ENCODE data around the gene CYB561D1.

The CYB561D1 gene

DNA sequence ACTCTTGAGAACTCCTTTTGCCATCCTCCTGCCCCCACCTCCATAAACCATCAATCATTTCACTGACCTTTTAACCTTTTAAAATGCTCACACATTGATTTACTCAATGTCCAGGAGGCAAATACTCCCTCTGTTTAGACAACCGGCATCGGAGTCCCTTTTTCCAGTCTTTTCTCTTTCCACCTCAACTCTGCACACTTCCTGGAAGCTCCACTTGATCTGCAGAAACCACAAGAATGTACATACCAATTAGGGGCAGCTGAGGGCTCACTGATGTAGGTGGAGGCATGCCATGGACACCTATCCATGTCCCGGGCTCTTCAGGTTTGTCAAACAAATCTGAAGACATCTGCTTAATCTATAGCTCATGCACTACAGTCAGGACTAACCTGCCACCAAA lies 21.0 kb downstream of the CYB561D1 start:
- Histone ChIP-seq H3K27ac (ENCODE audit: low read length) (no peak overlapping the region), H4K20me1 (ENCODE audit: insufficient read depth, low read length) (no peaks in the 10 kb centered on the region), H2AFZ (ENCODE audit: low read depth, low read length) (no peak overlapping the region), H3K27me3 (ENCODE audit: insufficient read depth, low read length, poor library complexity) (peaks cover 9% of the 10 kb centered on the region), H3K9me3 (ENCODE audit: insufficient read depth, low read length, severe bottlenecking) (no peaks in the 10 kb centered on the region), H3K4me3 (ENCODE audit: low read depth in 1 of 2, low read length in 2 of 2) (no peak overlapping the region), H3K4me2 (ENCODE audit: insufficient read depth, low read length) (no peak overlapping the region), H3K79me2 (ENCODE audit: insufficient read depth, low read length) (no peaks in the 10 kb centered on the region), H3K9ac (ENCODE audit: low read depth, low read length) (no peak overlapping the region), H3K4me1 (ENCODE audit: insufficient read depth, low read length) (peaks cover 3% of the 10 kb centered on the region; the same call in 1 of the 2 replicates), H3K36me3 (ENCODE audit: insufficient read depth, low read length) (no peaks in the 10 kb centered on the region)
- ATAC-seq (ENCODE audit: insufficient read depth, low read depth) (no peak), DNase-seq (no peak)
- no peak for TF ChIP-seq EZH2 (IDR thresholded peaks at IDR 0.05; ENCODE audit: borderline replicate concordance, low read depth, low read length, severe bottlenecking)
- TF ChIP-seq, protein P1, sequence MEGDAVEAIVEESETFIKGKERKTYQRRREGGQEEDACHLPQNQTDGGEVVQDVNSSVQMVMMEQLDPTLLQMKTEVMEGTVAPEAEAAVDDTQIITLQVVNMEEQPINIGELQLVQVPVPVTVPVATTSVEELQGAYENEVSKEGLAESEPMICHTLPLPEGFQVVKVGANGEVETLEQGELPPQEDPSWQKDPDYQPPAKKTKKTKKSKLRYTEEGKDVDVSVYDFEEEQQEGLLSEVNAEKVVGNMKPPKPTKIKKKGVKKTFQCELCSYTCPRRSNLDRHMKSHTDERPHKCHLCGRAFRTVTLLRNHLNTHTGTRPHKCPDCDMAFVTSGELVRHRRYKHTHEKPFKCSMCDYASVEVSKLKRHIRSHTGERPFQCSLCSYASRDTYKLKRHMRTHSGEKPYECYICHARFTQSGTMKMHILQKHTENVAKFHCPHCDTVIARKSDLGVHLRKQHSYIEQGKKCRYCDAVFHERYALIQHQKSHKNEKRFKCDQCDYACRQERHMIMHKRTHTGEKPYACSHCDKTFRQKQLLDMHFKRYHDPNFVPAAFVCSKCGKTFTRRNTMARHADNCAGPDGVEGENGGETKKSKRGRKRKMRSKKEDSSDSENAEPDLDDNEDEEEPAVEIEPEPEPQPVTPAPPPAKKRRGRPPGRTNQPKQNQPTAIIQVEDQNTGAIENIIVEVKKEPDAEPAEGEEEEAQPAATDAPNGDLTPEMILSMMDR (IDR thresholded peaks at IDR 0.05; ENCODE audit: borderline replicate concordance, extremely low read depth, low read length, poor library complexity, severe bottlenecking): no peak

DNA sequence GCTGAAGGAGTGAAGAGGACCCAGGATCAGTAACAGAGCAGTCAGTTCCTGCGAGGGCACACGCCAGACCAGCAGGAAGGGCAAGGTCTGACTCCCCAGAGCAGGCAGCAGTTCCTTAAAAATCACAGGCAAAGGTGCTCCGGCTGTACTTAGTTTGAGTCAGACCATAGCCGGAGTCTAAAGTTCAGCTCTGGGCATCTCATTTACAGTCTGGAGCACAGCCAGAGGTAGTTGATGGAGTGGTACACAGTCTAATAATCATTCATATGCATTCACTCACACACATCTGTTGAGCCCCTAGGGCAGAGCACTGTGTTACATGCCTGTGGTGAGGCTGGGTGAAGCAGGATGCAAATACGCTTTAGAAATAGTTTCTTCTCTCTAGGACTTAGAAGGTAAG lies 23.0 kb downstream of the CYB561D1 start:
- Histone ChIP-seq H2AFZ (ENCODE audit: low read depth, low read length) (no peak overlapping the region), H3K9ac (ENCODE audit: low read depth, low read length) (no peak overlapping the region), H3K4me1 (ENCODE audit: insufficient read depth, low read length) (no peaks in the 10 kb centered on the region), H3K79me2 (ENCODE audit: insufficient read depth, low read length) (no peaks in the 10 kb centered on the region), H3K27ac (ENCODE audit: low read length) (no peak overlapping the region), H4K20me1 (ENCODE audit: insufficient read depth, low read length) (no peaks in the 10 kb centered on the region), H3K9me3 (ENCODE audit: insufficient read depth, low read length, severe bottlenecking) (no peaks in the 10 kb centered on the region), H3K4me2 (ENCODE audit: insufficient read depth, low read length) (no peak overlapping the region), H3K36me3 (ENCODE audit: insufficient read depth, low read length) (no peaks in the 10 kb centered on the region), H3K27me3 (ENCODE audit: insufficient read depth, low read length, poor library complexity) (peaks cover 3% of the 10 kb centered on the region), H3K4me3 (ENCODE audit: low read depth in 1 of 2, low read length in 2 of 2) (no peak overlapping the region)
- ATAC-seq (ENCODE audit: insufficient read depth, low read depth): no peak
- TF ChIP-seq, protein P1 (IDR thresholded peaks at IDR 0.05; ENCODE audit: borderline replicate concordance, extremely low read depth, low read length, poor library complexity, severe bottlenecking): no peak
- no peak for TF ChIP-seq EZH2 (IDR thresholded peaks at IDR 0.05; ENCODE audit: borderline replicate concordance, low read depth, low read length, severe bottlenecking)
- DNase-seq: no peak

DNA sequence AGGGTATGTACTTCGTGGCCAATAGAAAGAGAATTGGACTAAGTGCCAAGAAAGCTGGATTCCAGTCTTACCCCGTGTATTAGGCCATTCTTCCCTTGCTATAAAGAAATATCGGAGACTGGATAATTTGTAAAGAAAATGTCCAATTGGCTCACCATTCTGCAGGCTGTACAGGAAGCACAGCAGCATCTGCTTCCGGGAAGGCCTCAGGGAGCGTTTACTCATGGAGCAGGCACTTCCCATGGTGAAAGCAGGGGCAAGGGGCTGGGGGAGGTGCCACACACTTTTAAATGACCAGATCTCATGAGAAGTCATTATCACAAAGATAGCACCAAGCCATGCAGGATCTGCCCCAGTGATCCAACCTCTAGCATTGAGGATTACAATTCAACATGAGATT lies 23.4 kb downstream of the CYB561D1 start:
- Histone ChIP-seq H3K27me3 (ENCODE audit: insufficient read depth, low read length, poor library complexity) (peaks cover 6% of the 10 kb centered on the region), H3K27ac (ENCODE audit: low read length) (no peak overlapping the region), H3K9me3 (ENCODE audit: insufficient read depth, low read length, severe bottlenecking) (no peaks in the 10 kb centered on the region), H4K20me1 (ENCODE audit: insufficient read depth, low read length) (no peaks in the 10 kb centered on the region), H3K79me2 (ENCODE audit: insufficient read depth, low read length) (no peaks in the 10 kb centered on the region), H3K4me3 (ENCODE audit: low read depth in 1 of 2, low read length in 2 of 2) (no peak overlapping the region), H3K9ac (ENCODE audit: low read depth, low read length) (no peak overlapping the region), H2AFZ (ENCODE audit: low read depth, low read length) (no peak overlapping the region), H3K4me2 (ENCODE audit: insufficient read depth, low read length) (no peak overlapping the region), H3K36me3 (ENCODE audit: insufficient read depth, low read length) (no peaks in the 10 kb centered on the region), H3K4me1 (ENCODE audit: insufficient read depth, low read length) (no peaks in the 10 kb centered on the region)
- no peak for ATAC-seq (ENCODE audit: insufficient read depth, low read depth)
- no peak for DNase-seq
- TF ChIP-seq, protein P1 (IDR thresholded peaks at IDR 0.05; ENCODE audit: borderline replicate concordance, extremely low read depth, low read length, poor library complexity, severe bottlenecking): no peak
- no peak for TF ChIP-seq EZH2 (IDR thresholded peaks at IDR 0.05; ENCODE audit: borderline replicate concordance, low read depth, low read length, severe bottlenecking)
